PC-9 (cell line): Measurements from ENCODE around the gene PALM.

Source experiments
- CTCF ChIP-seq: fragments of 200-600 bp; sonication (generic); conservative IDR thresholded peaks from 2 replicates; pipeline ENCODE4 v1.6.1; 2017; ENCODE audit warnings: mixed run types, antibody characterized with exemption, mild to moderate bottlenecking, moderate library complexity
- EZH2 ChIP-seq: fragments of 200-600 bp; sonication (generic); IDR thresholded peaks from 2 replicates; pipeline ENCODE4 v1.8.0; 2017; ENCODE audit warnings: antibody characterized with exemption, low read depth

- TF ChIP-seq CTCF = no peak; the same call in 1 of the 2 replicates
- TF ChIP-seq EZH2 = no peak
Measured at GRCh38 chr19:680287-681028, 28.3 kb upstream of the PALM start.
